GM10847 (cell line): Measurements from ENCODE around the gene ASIC4.

Experiments used
- POLR2A ChIP-seq: IDR thresholded peaks from 2 replicates; pipeline ENCODE4 v1.6.1; 2011; ENCODE audit not compliant: insufficient read length; ENCODE audit errors: extremely low read depth

ASIC4 gene

DNA sequence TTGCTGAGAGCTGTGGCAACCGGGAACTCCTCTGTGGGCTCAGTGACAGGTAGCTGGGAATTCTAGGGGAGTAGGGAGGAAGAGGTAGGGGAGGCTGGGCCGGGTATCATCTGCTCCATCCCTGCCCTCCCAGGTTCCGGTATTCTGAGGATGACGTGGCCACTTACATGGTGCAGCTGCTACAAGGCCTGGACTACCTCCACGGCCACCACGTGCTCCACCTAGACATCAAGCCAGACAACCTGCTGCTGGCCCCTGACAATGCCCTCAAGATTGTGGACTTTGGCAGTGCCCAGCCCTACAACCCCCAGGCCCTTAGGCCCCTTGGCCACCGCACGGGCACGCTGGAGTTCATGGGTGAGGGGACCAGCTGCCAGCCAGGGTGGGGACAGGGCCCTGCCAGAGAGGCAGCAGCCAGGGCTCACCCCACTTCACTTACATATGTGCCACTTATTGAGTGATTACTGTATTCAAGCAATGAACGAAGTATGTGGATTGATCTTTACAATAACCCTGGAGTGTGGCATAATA, 23.6 kb upstream of the ASIC4 start:
- TF ChIP-seq POLR2A: no peak

GRCh38 chr2:219491278-219491963, 22.9 kb upstream of the ASIC4 start:
- no peak for TF ChIP-seq POLR2A

DNA sequence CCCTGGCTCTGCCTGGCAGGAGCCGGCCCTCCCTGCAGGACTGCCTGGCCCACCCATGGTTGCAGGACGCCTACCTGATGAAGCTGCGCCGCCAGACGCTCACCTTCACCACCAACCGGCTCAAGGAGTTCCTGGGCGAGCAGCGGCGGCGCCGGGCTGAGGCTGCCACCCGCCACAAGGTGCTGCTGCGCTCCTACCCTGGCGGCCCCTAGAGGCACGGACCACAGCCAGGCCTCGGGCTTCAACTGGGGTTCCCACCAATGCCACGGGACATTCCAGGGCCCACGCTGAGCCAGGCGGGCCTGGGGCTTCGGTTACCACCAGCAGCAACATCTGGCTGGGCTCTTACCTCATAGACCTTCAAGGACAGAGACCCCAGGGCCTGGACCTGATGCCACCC, 21.7 kb upstream of the ASIC4 start:
- TF ChIP-seq POLR2A: no peak

GRCh38 chr2:219493086-219493485, 21.2 kb upstream of the ASIC4 start:
- no peak for TF ChIP-seq POLR2A

DNA sequence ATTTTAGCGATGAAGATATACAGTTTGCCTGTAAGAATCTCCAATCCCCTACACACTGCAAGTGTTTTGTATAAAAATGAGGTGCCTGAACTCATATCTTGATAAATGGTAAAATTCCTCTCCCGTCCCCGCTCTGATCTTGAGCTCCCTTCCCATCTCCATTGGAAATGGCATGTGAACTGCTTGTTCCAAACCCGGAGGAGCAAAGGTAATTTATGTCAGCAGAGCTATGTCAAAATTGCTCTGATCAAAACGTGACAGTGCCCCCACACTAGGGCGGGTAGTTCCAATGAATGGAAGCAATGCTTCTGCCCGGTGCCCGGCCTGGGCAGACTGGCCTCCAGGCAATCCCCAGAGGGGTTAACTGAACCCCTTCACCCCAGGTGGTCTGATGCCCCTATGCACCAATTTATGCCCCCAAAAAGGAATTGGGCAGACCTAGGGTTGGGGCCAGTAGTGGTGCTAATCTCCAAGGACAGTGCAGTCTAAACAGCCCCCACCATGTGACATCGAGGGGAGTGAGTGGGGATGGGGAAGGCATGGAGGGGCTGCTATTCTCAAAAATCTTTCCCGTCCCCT, 19.2 kb upstream of the ASIC4 start:
- no peak for TF ChIP-seq POLR2A

DNA sequence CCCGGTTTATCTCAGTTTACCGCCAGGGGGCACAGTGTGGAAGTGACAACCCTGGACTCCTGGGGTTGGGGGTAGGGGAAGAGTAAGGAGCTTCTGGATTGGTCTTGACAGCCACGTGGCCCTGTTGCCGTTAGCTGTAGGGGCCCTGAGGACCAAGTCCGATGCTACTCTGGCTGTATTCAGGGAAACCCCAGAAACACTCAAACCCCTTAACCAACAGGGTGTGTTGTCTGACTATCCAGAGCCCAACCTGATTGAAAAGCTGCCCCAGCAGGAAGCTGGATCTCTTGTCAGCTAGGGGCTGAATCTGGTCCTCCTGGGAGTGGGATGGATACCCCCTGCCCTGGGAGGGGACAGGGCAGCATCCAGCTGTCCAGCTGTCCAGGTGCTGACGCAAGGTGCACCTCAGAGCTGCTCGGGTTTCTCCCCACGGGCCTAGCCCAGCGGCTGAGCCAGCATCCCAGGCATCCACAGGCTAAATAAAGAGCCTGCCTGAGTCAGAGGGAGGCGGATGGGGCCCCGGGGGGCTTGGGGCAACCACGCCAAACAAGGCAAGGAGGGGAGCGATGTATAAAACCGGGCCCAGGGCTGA, 18.7 kb upstream of the ASIC4 start:
- no peak for TF ChIP-seq POLR2A

DNA sequence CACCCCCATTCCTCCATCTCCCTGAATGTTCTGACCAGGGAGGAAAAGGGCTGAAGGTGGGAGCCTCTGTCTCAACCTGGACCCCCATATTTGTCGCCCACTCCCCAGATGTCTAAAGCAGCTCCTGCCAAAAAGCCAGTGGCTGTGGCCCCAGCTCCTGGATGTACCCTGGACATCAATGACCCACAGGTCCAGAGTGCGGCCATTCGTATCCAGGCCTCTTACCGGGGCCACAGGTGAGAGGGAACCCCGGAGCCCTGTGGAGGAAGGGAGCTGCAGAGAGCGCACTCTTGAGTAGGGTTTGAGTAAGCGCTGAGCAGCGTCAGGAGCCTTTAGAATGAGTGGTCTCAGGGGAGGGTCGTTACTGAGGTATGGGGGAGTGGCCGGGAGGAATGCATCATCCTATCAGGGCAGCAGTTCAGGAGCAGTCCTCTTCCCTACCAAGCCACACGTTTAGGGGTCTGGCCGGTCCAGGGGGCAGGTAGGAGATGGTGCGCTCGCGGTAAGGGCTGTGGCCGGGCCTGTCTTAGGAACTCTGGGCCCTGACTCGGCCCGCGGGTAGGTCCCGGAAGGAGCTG, 17.9 kb upstream of the ASIC4 start:
- TF ChIP-seq POLR2A: no peak

- TF ChIP-seq POLR2A: no peak
Measured at GRCh38 chr2:219496825-219497494, 17.3 kb upstream of the ASIC4 start.

GRCh38 chr2:219497495-219498279, 16.6 kb upstream of the ASIC4 start:
- TF ChIP-seq POLR2A: no peak

DNA sequence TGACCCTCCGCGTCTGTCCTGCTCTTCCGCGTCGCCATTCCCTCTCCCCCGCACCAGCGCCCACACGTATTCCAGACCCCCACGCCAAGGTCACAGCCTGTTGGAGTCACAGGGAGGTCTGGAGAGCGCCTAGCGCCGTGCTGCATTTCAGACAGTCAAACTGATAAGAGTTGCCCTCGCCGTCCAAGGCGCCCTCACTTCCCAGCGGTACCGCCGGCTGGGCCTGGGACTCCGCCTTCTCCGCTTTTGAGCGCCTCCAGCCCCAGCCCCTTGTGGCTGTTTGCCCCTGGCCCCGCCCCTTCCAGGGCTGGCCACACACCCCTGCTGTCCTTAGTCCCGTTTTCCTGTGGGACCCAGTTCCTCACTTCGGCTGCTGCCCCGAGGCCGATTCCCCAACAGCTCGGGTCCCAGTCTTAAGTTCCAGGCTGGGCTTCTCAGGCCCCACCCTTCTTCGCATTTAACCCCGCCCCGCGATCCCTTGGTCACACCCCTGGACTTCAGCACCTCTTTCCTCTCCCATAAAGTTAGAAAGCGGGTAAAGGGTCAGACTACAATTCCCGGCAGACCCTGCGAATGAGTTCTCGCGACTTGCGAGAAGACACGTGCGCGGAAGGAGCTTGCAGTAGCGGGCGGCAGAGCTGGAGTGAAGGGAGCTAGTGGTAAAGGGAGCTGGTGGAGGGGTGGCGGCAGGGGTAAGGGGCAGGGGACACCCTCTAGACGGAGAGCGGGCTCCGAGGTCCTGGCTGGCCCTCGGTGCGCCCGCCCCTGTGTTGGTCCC, 15.8 kb upstream of the ASIC4 start, which contains the start of gene GMPPA:
Gene GMPPA, plus strand, starts transcription at position 612 of the 778 bp plus-strand sequence. CDS start 1,085 bp downstream, outside the sequence.
- peak; percentile 88 for TF ChIP-seq POLR2A

DNA sequence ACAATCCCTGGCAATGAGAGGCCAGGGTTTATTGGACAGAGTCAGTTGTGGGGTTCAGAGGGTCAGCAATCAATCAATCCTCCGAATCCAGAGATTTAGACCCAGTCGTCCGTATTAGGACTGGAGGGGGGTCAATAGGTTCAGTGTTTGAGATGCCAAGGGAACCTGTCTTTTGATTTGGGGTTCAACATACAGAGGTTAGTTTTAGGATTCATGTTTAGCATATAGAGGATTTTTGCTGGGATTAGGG, 15.3 kb upstream of the ASIC4 start:
- no peak for TF ChIP-seq POLR2A

- no peak for TF ChIP-seq POLR2A
Measured at GRCh38 chr2:219499555-219499954, 14.7 kb upstream of the ASIC4 start.

- TF ChIP-seq POLR2A: no peak
Measured at GRCh38 chr2:219500135-219500534, 14.1 kb upstream of the ASIC4 start.

DNA sequence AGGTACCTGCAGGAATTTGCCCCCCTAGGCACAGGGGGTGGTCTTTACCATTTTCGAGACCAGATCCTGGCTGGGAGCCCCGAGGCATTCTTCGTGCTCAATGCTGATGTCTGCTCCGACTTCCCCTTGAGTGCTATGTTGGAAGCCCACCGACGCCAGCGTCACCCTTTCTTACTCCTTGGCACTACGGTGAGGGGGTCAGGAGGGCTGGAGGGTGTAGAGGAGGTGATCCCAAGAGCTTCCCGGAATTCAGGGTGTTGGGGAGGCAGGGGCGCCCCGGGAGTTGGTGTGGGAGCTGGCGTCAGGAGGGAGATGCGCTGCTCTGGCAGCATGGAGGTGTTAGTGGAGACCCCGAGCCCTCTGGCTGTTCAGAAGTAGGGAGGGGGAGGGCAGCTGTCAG, 12.4 kb upstream of the ASIC4 start:
- TF ChIP-seq POLR2A: no peak
